ENCODE results near the gene STAP2.

STAP2 gene

GRCh38 chr19:4366666-4367335 is 28.2 kb upstream of the STAP2 start:
- no peak for TF ChIP-seq CTCF (conservative IDR thresholded peaks at IDR 0.05; ENCODE audit: control insufficient read depth, insufficient read depth, low read depth, low read length)
- H3K4me3 ChIP-seq (ENCODE audit: control insufficient read depth, low read depth, low read length): no peak overlapping the region
- DNase-seq (ENCODE audit: low read depth): no peak

GRCh38 chr19:4365791-4366665 is 27.4 kb upstream of the STAP2 start:
- H3K4me3 ChIP-seq (ENCODE audit: control insufficient read depth, low read depth, low read length): no peak overlapping the region
- DNase-seq (ENCODE audit: low read depth): no peak
- TF ChIP-seq CTCF (conservative IDR thresholded peaks at IDR 0.05; ENCODE audit: control insufficient read depth, insufficient read depth, low read depth, low read length): no peak

DNA sequence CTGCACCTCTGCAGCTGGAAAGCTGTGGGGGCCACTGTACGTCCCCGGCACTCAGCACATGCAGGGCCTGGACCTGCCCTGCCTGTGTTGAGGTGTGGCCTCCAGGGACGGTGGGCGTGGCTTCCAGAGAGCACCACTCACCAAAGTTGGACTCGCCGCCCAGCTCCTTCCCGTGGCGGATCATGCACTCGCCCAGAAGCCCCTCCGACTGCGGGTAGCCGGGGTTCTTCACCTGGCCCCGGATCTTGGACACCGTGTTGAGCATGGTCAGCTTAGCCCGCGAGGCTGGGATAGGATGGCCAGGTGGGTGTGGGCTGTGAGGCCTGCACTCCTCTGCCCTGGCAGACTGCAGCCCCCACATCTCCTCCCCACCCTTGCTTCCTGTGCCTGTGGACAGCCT is 26.7 kb upstream of the STAP2 start:
- no peak overlapping the region for H3K4me3 ChIP-seq (ENCODE audit: control insufficient read depth, low read depth, low read length)
- no peak for TF ChIP-seq CTCF (conservative IDR thresholded peaks at IDR 0.05; ENCODE audit: control insufficient read depth, insufficient read depth, low read depth, low read length)
- no peak for DNase-seq (ENCODE audit: low read depth)

DNA sequence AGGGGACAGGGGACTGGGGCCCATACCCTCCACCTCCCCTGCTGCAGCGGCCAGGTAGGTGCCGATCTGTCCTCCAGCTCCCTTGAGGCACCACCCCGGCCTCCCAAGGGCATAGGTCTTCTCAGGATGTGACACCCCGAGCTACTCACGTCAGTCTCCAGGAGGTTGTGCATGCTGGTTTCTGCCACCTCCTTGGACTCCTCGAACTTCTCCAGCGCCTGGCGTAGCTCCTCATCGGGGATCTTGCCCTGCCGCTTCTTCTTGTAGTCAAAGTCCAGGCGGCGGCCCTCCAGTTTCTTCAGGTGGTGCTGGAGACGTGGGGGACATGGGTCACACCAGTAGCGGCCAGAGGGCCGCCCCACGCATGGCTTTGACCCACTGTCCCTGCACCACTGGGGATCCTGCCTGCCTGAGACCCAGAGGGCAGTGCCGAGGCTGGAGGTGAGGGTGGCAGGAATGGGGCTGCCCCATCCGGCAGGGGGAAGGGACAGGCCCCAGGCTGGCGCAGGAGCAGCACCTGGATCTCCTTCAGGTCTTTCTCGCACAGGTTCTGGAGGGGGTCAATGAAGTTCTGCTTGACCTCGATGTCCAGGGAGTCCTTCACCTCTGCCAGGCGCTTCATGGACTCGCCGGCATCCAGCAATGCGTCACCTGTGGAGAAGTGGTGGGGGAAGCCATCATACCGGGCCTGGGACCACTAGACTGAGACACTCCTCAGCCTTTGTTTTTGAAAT is 25.1 kb upstream of the STAP2 start:
- no peak for TF ChIP-seq CTCF (conservative IDR thresholded peaks at IDR 0.05; ENCODE audit: control insufficient read depth, insufficient read depth, low read depth, low read length)
- H3K4me3 ChIP-seq (ENCODE audit: control insufficient read depth, low read depth, low read length): no peak overlapping the region
- no peak for DNase-seq (ENCODE audit: low read depth)

- TF ChIP-seq CTCF (conservative IDR thresholded peaks at IDR 0.05; ENCODE audit: control insufficient read depth, insufficient read depth, low read depth, low read length): peak; percentile 9
- DNase-seq (ENCODE audit: low read depth): peak; percentile 16
- no peak overlapping the region for H3K4me3 ChIP-seq (ENCODE audit: control insufficient read depth, low read depth, low read length)
Observed at GRCh38 chr19:4362831-4363545, 24.4 kb upstream of the STAP2 start.
